T-helper 2 cell treated with Interferon-gamma antibody and Interleukin-4, amounts not matched to agents 5 μg/mL and 100 μg/mL, for 36 hours (primary cell): ENCODE measurements around the gene TRAPPC14.
"Not testable (repeated sequence)": the region's sequence is repeated elsewhere in the genome, so short reads cannot be mapped to it uniquely, and the experiment has no call there.

Experiments
- DNase-seq: peaks from one replicate; pipeline ENCODE4 v3.0.0; 2021; ENCODE audit warnings: low spot score
- H3K27ac Mint-ChIP-seq: one replicate; pipeline ENCODE4 v1.8.0; 2021; ENCODE audit warnings: mild to moderate bottlenecking, mixed read lengths
- H3K27me3 Mint-ChIP-seq: one replicate; pipeline ENCODE4 v1.8.0; 2021; ENCODE audit warnings: low read depth, mixed read lengths
- H3K36me3 Mint-ChIP-seq: one replicate; pipeline ENCODE4 v1.8.0; 2021; ENCODE audit warnings: low read depth, mixed read lengths
- H3K4me1 Mint-ChIP-seq: one replicate; pipeline ENCODE4 v1.8.0; 2021; ENCODE audit warnings: low read depth, mixed read lengths
- H3K4me3 Mint-ChIP-seq: one replicate; pipeline ENCODE4 v1.8.0; 2022; ENCODE audit warnings: mild to moderate bottlenecking, moderate library complexity, mixed read lengths
- H3K9me3 Mint-ChIP-seq: one replicate; pipeline ENCODE4 v1.8.0; 2021; ENCODE audit warnings: mixed read lengths

The TRAPPC14 gene

GRCh38 chr7:100130608-100131453, 27.7 kb downstream of the TRAPPC14 start:
- peak; percentile 75 for DNase-seq
- H3K4me1 Mint-ChIP-seq, result peaks cover 8% of the 10 kb centered on the region
- H3K4me3 Mint-ChIP-seq, result peak overlapping the region; percentile 24
- no peak overlapping the region for H3K27ac Mint-ChIP-seq
- H3K27me3 Mint-ChIP-seq, result peaks cover 2% of the 10 kb centered on the region
- H3K9me3 Mint-ChIP-seq, result no peaks in the 10 kb centered on the region
- no peaks in the 10 kb centered on the region for H3K36me3 Mint-ChIP-seq

GRCh38 chr7:100130220-100130607, 28.3 kb downstream of the TRAPPC14 start:
- not testable (repeated sequence) for DNase-seq, H3K4me3 Mint-ChIP-seq, H3K27me3 Mint-ChIP-seq, H3K36me3 Mint-ChIP-seq, H3K27ac Mint-ChIP-seq, H3K9me3 Mint-ChIP-seq
- H3K4me1 Mint-ChIP-seq, result peaks cover 11% of the 10 kb centered on the region

- DNase-seq, result no peak
- peak overlapping the region; percentile 75 for H3K4me3 Mint-ChIP-seq
- no peaks in the 10 kb centered on the region for H3K9me3 Mint-ChIP-seq
- H3K36me3 Mint-ChIP-seq, result peaks cover 11% of the 10 kb centered on the region
- H3K27me3 Mint-ChIP-seq, result no peaks in the 10 kb centered on the region
- H3K27ac Mint-ChIP-seq, result peak overlapping the region; percentile 65
- peaks cover 21% of the 10 kb centered on the region for H3K4me1 Mint-ChIP-seq
These were observed 29.9 kb downstream of the TRAPPC14 start for GRCh38 chr7:100128637-100128963.

GRCh38 chr7:100127866-100128636, 30.5 kb downstream of the TRAPPC14 start:
- Mint-ChIP-seq H3K27me3 (no peaks in the 10 kb centered on the region), H3K4me3 (peak overlapping the region; percentile 75), H3K9me3 (no peaks in the 10 kb centered on the region), H3K4me1 (peaks cover 21% of the 10 kb centered on the region), H3K27ac (peak overlapping the region; percentile 65), H3K36me3 (peaks cover 11% of the 10 kb centered on the region)
- peak; percentile 22 for DNase-seq

GRCh38 chr7:100126931-100127865, 31.3 kb downstream of the TRAPPC14 start, which contains the start of gene MBLAC1:
Gene MBLAC1, plus strand, starts transcription at chr7:100126967. Its CDS starts 429 bp downstream, at chr7:100127396.
- peak within 1 kb of the TSS; percentile 100 for H3K4me3 Mint-ChIP-seq
- H3K27ac Mint-ChIP-seq, result peak within 1 kb of the TSS; percentile 100
- peak; percentile 85 for DNase-seq
- no peaks in the 10 kb centered on the region for H3K9me3 Mint-ChIP-seq
- no peaks in the 10 kb centered on the region for H3K27me3 Mint-ChIP-seq
- peaks cover 17% of the 10 kb centered on the region for H3K4me1 Mint-ChIP-seq
- H3K36me3 Mint-ChIP-seq, result peaks cover 11% of the 10 kb centered on the region

- Mint-ChIP-seq H3K4me1 (peaks cover 17% of the 10 kb centered on the region), H3K27ac (peak overlapping the region; percentile 100)
- peak; percentile 20 for DNase-seq
These were observed 32.1 kb downstream of the TRAPPC14 start for GRCh38 chr7:100126239-100126930.

GRCh38 chr7:100124301-100125230, 34.0 kb downstream of the TRAPPC14 start:
- no peak for DNase-seq
- Mint-ChIP-seq H3K36me3 (peaks cover 11% of the 10 kb centered on the region), H3K4me3 (peak overlapping the region; percentile 100), H3K27me3 (no peaks in the 10 kb centered on the region), H3K27ac (peak overlapping the region; percentile 37), H3K9me3 (no peaks in the 10 kb centered on the region), H3K4me1 (peaks cover 26% of the 10 kb centered on the region)

More at GRCh38 chr7:100126239-100126930, 32.1 kb downstream of the TRAPPC14 start:
- Mint-ChIP-seq H3K36me3 (peaks cover 11% of the 10 kb centered on the region), H3K4me3 (peak overlapping the region; percentile 100), H3K9me3 (no peaks in the 10 kb centered on the region), H3K27me3 (no peaks in the 10 kb centered on the region)

- DNase-seq, result no peak
- Mint-ChIP-seq H3K27ac (no peak overlapping the region), H3K4me1 (peaks cover 25% of the 10 kb centered on the region), H3K4me3 (no peak overlapping the region), H3K27me3 (no peaks in the 10 kb centered on the region), H3K36me3 (peaks cover 14% of the 10 kb centered on the region), H3K9me3 (no peaks in the 10 kb centered on the region)
These were observed 36.0 kb downstream of the TRAPPC14 start for GRCh38 chr7:100122568-100122967.

- peaks cover 25% of the 10 kb centered on the region for H3K4me1 Mint-ChIP-seq
These were observed 36.5 kb downstream of the TRAPPC14 start for GRCh38 chr7:100122067-100122466.

GRCh38 chr7:100120733-100121036, 37.8 kb downstream of the TRAPPC14 start:
- Mint-ChIP-seq H3K4me3 (peak overlapping the region; percentile 96), H3K4me1 (peaks cover 25% of the 10 kb centered on the region), H3K27ac (peak overlapping the region; percentile 97), H3K9me3 (no peaks in the 10 kb centered on the region), H3K36me3 (peaks cover 19% of the 10 kb centered on the region), H3K27me3 (no peaks in the 10 kb centered on the region)
- no peak for DNase-seq

More at GRCh38 chr7:100122067-100122466, 36.5 kb downstream of the TRAPPC14 start:
- no peak for DNase-seq
- Mint-ChIP-seq H3K9me3 (no peaks in the 10 kb centered on the region), H3K36me3 (peaks cover 14% of the 10 kb centered on the region), H3K27ac (no peak overlapping the region), H3K27me3 (no peaks in the 10 kb centered on the region), H3K4me3 (no peak overlapping the region)

- no peaks in the 10 kb centered on the region for H3K27me3 Mint-ChIP-seq
- H3K4me3 Mint-ChIP-seq, result peak overlapping the region; percentile 96
- H3K9me3 Mint-ChIP-seq, result no peaks in the 10 kb centered on the region
- H3K4me1 Mint-ChIP-seq, result peaks cover 21% of the 10 kb centered on the region
- DNase-seq, result peak; percentile 71
- peaks cover 20% of the 10 kb centered on the region for H3K36me3 Mint-ChIP-seq
- H3K27ac Mint-ChIP-seq, result peak overlapping the region; percentile 97
These were observed 38.4 kb downstream of the TRAPPC14 start for GRCh38 chr7:100119970-100120732.
